SK-N-SH (cell line): ENCODE data around the gene MATN1. TPM values are rescaled to one million over a fixed set of nuclear protein-coding genes. Genes with fewer than 3 reads are reported as not detected.

Source experiments
- CTCF ChIA-PET: fragments of 300-600, 350-600 bp; formaldehyde crosslinking; extraction: SDS; loops from one replicate; lab custom pipeline; 2021; lab: Yijun Ruan, JAX
- POLR2A ChIA-PET: fragments of 350-600 bp; sonication (Branson Sonifier 250); formaldehyde crosslinking; extraction: SDS; loops from one replicate; lab custom pipeline; 2020; ENCODE audit warnings: antibody characterized with exemption, inconsistent platforms; lab: Yijun Ruan, JAX
- DNase-seq: peaks from one replicate; pipeline ENCODE4 v3.0.0; 2012
- H2AFZ ChIP-seq: fragments of 200-600 bp; sonication (generic); 2 replicates; pipeline ENCODE4 v1.8.1; 2016; ENCODE audit warnings: antibody characterized with exemption, mild to moderate bottlenecking, low read depth
- H3F3A ChIP-seq: fragments of 200-600 bp; sonication (generic); replicated peaks from 2 replicates; pipeline ENCODE3; 2016; ENCODE audit warnings: antibody characterized with exemption, mild to moderate bottlenecking; ENCODE audit not compliant: insufficient read depth
- H3K27ac ChIP-seq, 2 experiments: fragments of 200-500 bp in 1 of 2; fragments of 200-600 bp in 1 of 2; sonication (Bioruptor generic) in 1 of 2; sonication (generic), shearing (Covaris generic) in 1 of 2; 2 replicates each; pipeline versions ENCODE4 v1.5.1 to v1.6.1; 2014 to 2016; ENCODE audit warnings: low read depth in 2 of 2, inconsistent platforms in 1 of 2, low read length in 1 of 2, mild to moderate bottlenecking in 1 of 2, mixed read lengths in 1 of 2
- H3K27me3 ChIP-seq: fragments of 200-600 bp; sonication (generic), shearing (Covaris generic); 2 replicates; pipeline ENCODE4 v1.6.1; 2016; ENCODE audit warnings: mixed run types; ENCODE audit not compliant: insufficient read depth
- H3K36me3 ChIP-seq, 2 experiments: fragments of 200-500 bp in 1 of 2; fragments of 200-600 bp in 1 of 2; sonication (Bioruptor generic) in 1 of 2; sonication (generic) in 1 of 2; replicated peaks in 1 of 2; 2 replicates each; pipeline versions ENCODE3 to v1.5.1; 2014 to 2016; ENCODE audit warnings: low read length in 1 of 2, mild to moderate bottlenecking in 1 of 2; ENCODE audit not compliant: insufficient read depth in 2 of 2, control insufficient read depth in 1 of 2
- H3K4me1 ChIP-seq, 2 experiments: fragments of 200-500 bp in 1 of 2; fragments of 200-600 bp in 1 of 2; sonication (Bioruptor generic) in 1 of 2; sonication (generic), shearing (Covaris generic) in 1 of 2; 2 replicates each; pipeline versions ENCODE4 v1.5.1 to v1.6.1; 2014 to 2016; ENCODE audit warnings: low read depth in 1 of 2, low read length in 1 of 2, mixed run types in 1 of 2; ENCODE audit not compliant: insufficient read depth in 2 of 2, control insufficient read depth in 1 of 2
- H3K4me2 ChIP-seq: fragments of 200-600 bp; sonication (generic), shearing (Covaris generic); 2 replicates; pipeline ENCODE4 v1.6.1; 2017; ENCODE audit warnings: mixed run types
- H3K4me3 ChIP-seq, 2 experiments: fragments of 200-500 bp in 1 of 2; fragments of 200-600 bp in 1 of 2; sonication (Bioruptor generic) in 1 of 2; sonication (generic), shearing (Covaris generic) in 1 of 2; 2 replicates each; pipeline versions ENCODE4 v1.5.1 to v1.8.1; 2014 to 2016; ENCODE audit warnings: low read depth in 2 of 2, inconsistent platforms in 1 of 2, low read length in 1 of 2, mild to moderate bottlenecking in 1 of 2, mixed read lengths in 1 of 2, moderate library complexity in 1 of 2
- H3K79me2 ChIP-seq: fragments of 200-600 bp; sonication (generic); 2 replicates; pipeline ENCODE4 v1.8.1; 2017; ENCODE audit warnings: mild to moderate bottlenecking; ENCODE audit not compliant: insufficient read depth
- H3K9ac ChIP-seq: fragments of 200-600 bp; sonication (generic); 2 replicates; pipeline ENCODE4 v1.6.1; 2017; ENCODE audit warnings: mixed run types
- H3K9me2 ChIP-seq: fragments of 200-600 bp; sonication (generic); 2 replicates; pipeline ENCODE4 v1.6.1; 2017; ENCODE audit warnings: mixed run types
- H3K9me3 ChIP-seq: fragments of 200-600 bp; sonication (generic); 2 replicates; pipeline ENCODE4 v1.6.1; 2017; ENCODE audit warnings: mixed run types, mild to moderate bottlenecking, moderate library complexity
- H4K20me1 ChIP-seq: fragments of 200-600 bp; sonication (generic); 2 replicates; pipeline ENCODE4 v1.6.1; 2017; ENCODE audit warnings: mild to moderate bottlenecking, mixed run types; ENCODE audit not compliant: insufficient read depth
- EZH2phosphoT487 ChIP-seq: fragments of 200-600 bp; sonication (generic); IDR thresholded peaks from 2 replicates; pipeline ENCODE4 v1.6.1; 2017; ENCODE audit warnings: low read depth, mixed run types, mild to moderate bottlenecking, antibody characterized with exemption, moderate library complexity, borderline replicate concordance
- FOXJ3 ChIP-seq: sonication (generic); formaldehyde crosslinking; IDR thresholded peaks from 2 replicates; pipeline ENCODE4 v1.5.1; 2020; ENCODE audit warnings: mild to moderate bottlenecking, missing genetic modification reagents
- NFIC ChIP-seq: IDR thresholded peaks from 2 replicates; pipeline ENCODE4 v1.4.0; 2012; ENCODE audit warnings: borderline replicate concordance
- YY1 ChIP-seq: IDR thresholded peaks from 2 replicates; pipeline ENCODE4 v1.4.0; 2012; ENCODE audit warnings: low read depth, mild to moderate bottlenecking
- WGBS: methylation state at CpG from one replicate; pipeline ENCODE4 v1.1.6; 2017; ENCODE audit warnings: low lambda C conversion rate; 5-methylcytosine and 5-hydroxymethylcytosine counted together
- polyA plus RNA-seq, 3 experiments: library from polyadenylated mRNA; depleted of rRNA; stranded (reverse); fragments of >200 nt; gene quantifications; 2 replicates each; pipeline ENCODE4 v1.2.3, GENCODE V29; 2012
- TF ChIP-seq, protein P1 (sequence below): fragments of 200-600 bp; sonication (generic); IDR thresholded peaks from 2 replicates; pipeline ENCODE4 v1.6.1; 2017; ENCODE audit warnings: antibody characterized with exemption, mild to moderate bottlenecking, moderate library complexity

MATN1 gene
- polyA plus RNA-seq, 1 of the 3 experiments (the other 2 are of a cell fraction) = 0.23 TPM

GRCh38 chr1:30724175-30724574, 790 bp upstream of the MATN1 start:
- H3K27me3 ChIP-seq = no peaks in the 10 kb centered on the region
- no peak for DNase-seq
- 0 out of 2 replicates have a peak, but pooled peaks cover 7% of the 10 kb centered on the region for H4K20me1 ChIP-seq
- no peak for TF ChIP-seq YY1
- TF ChIP-seq FOXJ3 (CRISPR knock-in tag) = no peak
- TF ChIP-seq, protein P1, sequence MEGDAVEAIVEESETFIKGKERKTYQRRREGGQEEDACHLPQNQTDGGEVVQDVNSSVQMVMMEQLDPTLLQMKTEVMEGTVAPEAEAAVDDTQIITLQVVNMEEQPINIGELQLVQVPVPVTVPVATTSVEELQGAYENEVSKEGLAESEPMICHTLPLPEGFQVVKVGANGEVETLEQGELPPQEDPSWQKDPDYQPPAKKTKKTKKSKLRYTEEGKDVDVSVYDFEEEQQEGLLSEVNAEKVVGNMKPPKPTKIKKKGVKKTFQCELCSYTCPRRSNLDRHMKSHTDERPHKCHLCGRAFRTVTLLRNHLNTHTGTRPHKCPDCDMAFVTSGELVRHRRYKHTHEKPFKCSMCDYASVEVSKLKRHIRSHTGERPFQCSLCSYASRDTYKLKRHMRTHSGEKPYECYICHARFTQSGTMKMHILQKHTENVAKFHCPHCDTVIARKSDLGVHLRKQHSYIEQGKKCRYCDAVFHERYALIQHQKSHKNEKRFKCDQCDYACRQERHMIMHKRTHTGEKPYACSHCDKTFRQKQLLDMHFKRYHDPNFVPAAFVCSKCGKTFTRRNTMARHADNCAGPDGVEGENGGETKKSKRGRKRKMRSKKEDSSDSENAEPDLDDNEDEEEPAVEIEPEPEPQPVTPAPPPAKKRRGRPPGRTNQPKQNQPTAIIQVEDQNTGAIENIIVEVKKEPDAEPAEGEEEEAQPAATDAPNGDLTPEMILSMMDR = peak; percentile 50
- H3K4me3 ChIP-seq = no peak overlapping the region
- no peak overlapping the region for H3K27ac ChIP-seq
- WGBS = 83% methylated on average over 2 of the region's 2 CpGs
- H3K36me3 ChIP-seq = peaks cover 0 to 9% of the 10 kb centered on the region in 2 experiments
- H3K79me2 ChIP-seq = no peaks in the 10 kb centered on the region
- ChIA-PET CTCF (interaction anchor here (0.6 to 14.9 kb wide), 8 partner anchors 17 to 210 kb away, joined by 3 to 377 read pairs (median 4); no protein-coding TSS in a partner anchor), POLR2A (no interaction called here)
- no peaks in the 10 kb centered on the region for H3K9me2 ChIP-seq
- H3F3A ChIP-seq = peaks cover 5% of the 10 kb centered on the region
- peaks cover 9% of the 10 kb centered on the region in 2 experiments; a peak in 3 of 4 replicates for H3K4me1 ChIP-seq
- H3K4me2 ChIP-seq = no peak overlapping the region
- H3K9ac ChIP-seq = no peak overlapping the region
- no peaks in the 10 kb centered on the region for H3K9me3 ChIP-seq
- H2AFZ ChIP-seq = no peak overlapping the region

GRCh38 chr1:30721812-30722537, 1.4 kb downstream of the MATN1 start:
- CTCF ChIA-PET = interaction anchor here (0.9 to 14.9 kb wide), 6 partner anchors 19 to 207 kb away, joined by 3 to 377 read pairs (median 6); no protein-coding TSS in a partner anchor
- no peak overlapping the region for H3K27ac ChIP-seq
- H3F3A ChIP-seq = peaks cover 11% of the 10 kb centered on the region
- no peak overlapping the region for H2AFZ ChIP-seq
- peaks cover 3 to 14% of the 10 kb centered on the region in 2 experiments; a peak in 2 of 4 replicates for H3K4me1 ChIP-seq
- POLR2A ChIA-PET = no interaction called here
- peaks cover 0 to 9% of the 10 kb centered on the region in 2 experiments for H3K36me3 ChIP-seq
- 89% methylated on average over 3 of the region's 9 CpGs for WGBS
- H3K9ac ChIP-seq = no peak overlapping the region
- H4K20me1 ChIP-seq = 0 out of 2 replicates have a peak, but pooled peaks cover 7% of the 10 kb centered on the region
- no peak overlapping the region for H3K4me2 ChIP-seq
- no peak overlapping the region for H3K4me3 ChIP-seq
- TF ChIP-seq EZH2phosphoT487 (no peak), NFIC (peak; percentile 28; the same call in 1 of the 2 replicates)
- TF ChIP-seq, protein P1 = 0 out of 2 replicates have a peak, but pooled peaks have one; percentile 16
- H3K27me3 ChIP-seq = no peaks in the 10 kb centered on the region
- no peaks in the 10 kb centered on the region for H3K79me2 ChIP-seq
- H3K9me3 ChIP-seq = no peaks in the 10 kb centered on the region
- no peaks in the 10 kb centered on the region for H3K9me2 ChIP-seq
- no peak for DNase-seq
